ENCODE measurements around the gene FGF1.
A peak's percentile ranks its signal among the peaks of the same experiment; 100 is the strongest.
"Not testable (repeated sequence)": the region's sequence is repeated elsewhere in the genome, so short reads cannot be mapped to it uniquely, and the experiment has no call there.

The FGF1 gene

GRCh38 chr5:142671266-142671665 lies 14.6 kb downstream of the FGF1 start:
- DNase-seq (ENCODE audit: low spot score) (no peak), FAIRE-seq (no peak)

- DNase-seq (ENCODE audit: low spot score) (no peak), FAIRE-seq (no peak)
These were observed 15.1 kb downstream of the FGF1 start for GRCh38 chr5:142670804-142671203.

GRCh38 chr5:142669477-142669876 lies 16.4 kb downstream of the FGF1 start:
- FAIRE-seq (no peak), DNase-seq (ENCODE audit: low spot score) (no peak)

- no peak for DNase-seq (ENCODE audit: low spot score)
- FAIRE-seq, result no peak
These were observed 17.6 kb downstream of the FGF1 start for GRCh38 chr5:142668336-142668735.

- FAIRE-seq, result no peak
- DNase-seq (ENCODE audit: low spot score), result no peak
These were observed 18.1 kb downstream of the FGF1 start for GRCh38 chr5:142667831-142668230.

- FAIRE-seq (no peak), DNase-seq (ENCODE audit: low spot score) (no peak)
These were observed 21.3 kb downstream of the FGF1 start for GRCh38 chr5:142664636-142665035.

GRCh38 chr5:142664067-142664466 lies 21.8 kb downstream of the FGF1 start:
- DNase-seq (ENCODE audit: low spot score) (no peak), FAIRE-seq (no peak)

GRCh38 chr5:142663246-142663645 lies 22.6 kb downstream of the FGF1 start:
- DNase-seq (ENCODE audit: low spot score) (no peak), FAIRE-seq (no peak)

- DNase-seq (ENCODE audit: low spot score), result no peak
- FAIRE-seq, result no peak
These were observed 23.9 kb downstream of the FGF1 start for GRCh38 chr5:142661957-142662356.

- FAIRE-seq (no peak), DNase-seq (ENCODE audit: low spot score) (no peak)
These were observed 24.7 kb downstream of the FGF1 start for GRCh38 chr5:142661143-142661542.

- DNase-seq (ENCODE audit: low spot score) (no peak), FAIRE-seq (no peak)
These were observed 25.2 kb downstream of the FGF1 start for GRCh38 chr5:142660731-142661130.

GRCh38 chr5:142660196-142660595 lies 25.7 kb downstream of the FGF1 start:
- no peak for FAIRE-seq
- no peak for DNase-seq (ENCODE audit: low spot score)

GRCh38 chr5:142659405-142659804 lies 26.5 kb downstream of the FGF1 start:
- no peak for DNase-seq (ENCODE audit: low spot score)
- FAIRE-seq, result no peak

GRCh38 chr5:142658278-142658677 lies 27.6 kb downstream of the FGF1 start:
- FAIRE-seq (no peak), DNase-seq (ENCODE audit: low spot score) (no peak)

GRCh38 chr5:142657446-142657845 lies 28.4 kb downstream of the FGF1 start:
- FAIRE-seq (no peak), DNase-seq (ENCODE audit: low spot score) (no peak)

GRCh38 chr5:142655339-142656267 lies 30.3 kb downstream of the FGF1 start:
- DNase-seq (ENCODE audit: low spot score) (peak; percentile 78), FAIRE-seq (no peak)

GRCh38 chr5:142654578-142655058 lies 31.3 kb downstream of the FGF1 start:
- DNase-seq (ENCODE audit: low spot score), result no peak
- no peak for FAIRE-seq

- DNase-seq (ENCODE audit: low spot score) (no peak), FAIRE-seq (no peak)
These were observed 32.6 kb downstream of the FGF1 start for GRCh38 chr5:142653321-142653720.

- FAIRE-seq (no peak), DNase-seq (ENCODE audit: low spot score) (no peak)
These were observed 33.3 kb downstream of the FGF1 start for GRCh38 chr5:142652563-142652962.

- FAIRE-seq, result no peak
- no peak for DNase-seq (ENCODE audit: low spot score)
These were observed 35.0 kb downstream of the FGF1 start for GRCh38 chr5:142650881-142651280.

GRCh38 chr5:142650060-142650459 lies 35.8 kb downstream of the FGF1 start:
- DNase-seq (ENCODE audit: low spot score), result no peak
- FAIRE-seq, result no peak

- not testable (repeated sequence) for DNase-seq (ENCODE audit: low spot score); FAIRE-seq
These were observed 37.8 kb downstream of the FGF1 start for GRCh38 chr5:142648108-142648507.

- DNase-seq (ENCODE audit: low spot score), result no peak
- no peak for FAIRE-seq
These were observed 40.4 kb downstream of the FGF1 start for GRCh38 chr5:142645456-142645855.
